Activated CD4-positive, alpha-beta memory T cell treated with anti-CD3 and anti-CD28 coated beads, Interleukin-2, amount 10 ng/mL, durations not matched to agents 7 days and 5 days (primary cell): Measurements from ENCODE around the gene SGSM2. TPM values are rescaled to one million over a fixed set of nuclear protein-coding genes. Genes with fewer than 3 reads are reported as not detected.

Experiments
- CTCF ChIA-PET: fragments of 350-600 bp; sonication (Branson Sonifier 250); formaldehyde crosslinking; loops from one replicate; lab custom pipeline; 2021; ENCODE audit warnings: antibody characterized with exemption, inconsistent platforms; lab: Charles Lee
- POLR2A ChIA-PET: fragments of 350-600 bp; sonication (Branson Sonifier 250); formaldehyde crosslinking; loops from one replicate; lab custom pipeline; 2021; ENCODE audit warnings: antibody characterized with exemption; lab: Charles Lee
- DNase-seq: peaks from one replicate; pipeline ENCODE4 v3.0.0-alpha.2; 2020
- H3K27ac Mint-ChIP-seq: one replicate; pipeline ENCODE4 v1.8.0; 2021; ENCODE audit warnings: mild to moderate bottlenecking, mixed read lengths
- H3K27me3 Mint-ChIP-seq: one replicate; pipeline ENCODE4 v1.8.0; 2021; ENCODE audit warnings: mixed read lengths
- H3K36me3 Mint-ChIP-seq: one replicate; pipeline ENCODE4 v1.8.0; 2021; ENCODE audit warnings: low read depth, mixed read lengths
- H3K4me1 Mint-ChIP-seq: one replicate; pipeline ENCODE4 v1.8.0; 2021; ENCODE audit warnings: mixed read lengths
- H3K4me3 Mint-ChIP-seq: one replicate; pipeline ENCODE4 v1.8.0; 2021; ENCODE audit warnings: mild to moderate bottlenecking, mixed read lengths
- H3K9me3 Mint-ChIP-seq: one replicate; pipeline ENCODE4 v1.8.0; 2021; ENCODE audit warnings: mixed read lengths
- total RNA-seq, 2 experiments: library from RNA; stranded (reverse); gene quantifications; one replicate each; pipeline ENCODE4 v1.2.3, GENCODE V29; 2021

SGSM2 gene
- total RNA-seq = 10 to 100 TPM; 45.4 to 49.4 TPM

GRCh38 chr17:2336852-2337543, at the start of gene SGSM2:
TSS of gene SGSM2 (plus strand) at chr17:2337501. CDS start at chr17:2337689, 188 bp downstream.
- POLR2A ChIA-PET = interaction anchor here (0.6 to 4.5 kb wide), 29 partner anchors 8 to 912 kb away, joined by 3 to 38 read pairs (median 5); partner anchors contain the start of genes HIC1, METTL16, MNT and PAFAH1B1
- H3K36me3 Mint-ChIP-seq = peaks cover 18% of the 10 kb centered on the region
- CTCF ChIA-PET = interaction anchor here (0.7 to 4.6 kb wide), 9 partner anchors 16 to 282 kb away, joined by 3 to 32 read pairs (median 5); partner anchors contain the start of genes HIC1, SMG6 and SRR
- DNase-seq = peak; percentile 67
- H3K27me3 Mint-ChIP-seq = no peaks in the 10 kb centered on the region
- no peaks in the 10 kb centered on the region for H3K9me3 Mint-ChIP-seq
- H3K4me1 Mint-ChIP-seq = peaks cover 8% of the 10 kb centered on the region
- H3K4me3 Mint-ChIP-seq = peak within 1 kb of the TSS; percentile 99
- peak within 1 kb of the TSS; percentile 88 for H3K27ac Mint-ChIP-seq

GRCh38 chr17:2289878-2290478, 47.3 kb upstream of the SGSM2 start:
- no peak overlapping the region for H3K27ac Mint-ChIP-seq
- H3K9me3 Mint-ChIP-seq = no peaks in the 10 kb centered on the region
- H3K4me3 Mint-ChIP-seq = no peak overlapping the region
- CTCF ChIA-PET = no interaction called here
- POLR2A ChIA-PET = no interaction called here
- DNase-seq = no peak
- H3K27me3 Mint-ChIP-seq = no peaks in the 10 kb centered on the region
- H3K4me1 Mint-ChIP-seq = peaks cover 10% of the 10 kb centered on the region
- H3K36me3 Mint-ChIP-seq = peaks cover 60% of the 10 kb centered on the region

GRCh38 chr17:2292100-2292499, 45.2 kb upstream of the SGSM2 start:
- Mint-ChIP-seq H3K4me3 (no peak overlapping the region), H3K9me3 (no peaks in the 10 kb centered on the region), H3K27ac (no peak overlapping the region), H3K36me3 (peaks cover 70% of the 10 kb centered on the region), H3K27me3 (no peaks in the 10 kb centered on the region), H3K4me1 (peaks cover 20% of the 10 kb centered on the region)
- POLR2A ChIA-PET = no interaction called here
- CTCF ChIA-PET = interaction anchor here (1.9 kb wide), 1 partner anchor 47 kb away, joined by 5 read pairs; no protein-coding TSS in a partner anchor
- no peak for DNase-seq

- peak overlapping the region; percentile 1 for H3K27ac Mint-ChIP-seq
- CTCF ChIA-PET = no interaction called here
- no peaks in the 10 kb centered on the region for H3K9me3 Mint-ChIP-seq
- H3K4me3 Mint-ChIP-seq = no peak overlapping the region
- H3K36me3 Mint-ChIP-seq = peaks cover 71% of the 10 kb centered on the region
- POLR2A ChIA-PET = interaction anchor here (2.3 kb wide), 1 partner anchor 8 kb away, joined by 9 read pairs; the partner anchor contains the start of genes SMG6 and SRR
- no peak for DNase-seq
- H3K4me1 Mint-ChIP-seq = peaks cover 33% of the 10 kb centered on the region
- no peaks in the 10 kb centered on the region for H3K27me3 Mint-ChIP-seq
These were observed 41.7 kb upstream of the SGSM2 start for GRCh38 chr17:2295575-2295974.

GRCh38 chr17:2297023-2297422, 40.3 kb upstream of the SGSM2 start:
- no peaks in the 10 kb centered on the region for H3K9me3 Mint-ChIP-seq
- H3K27me3 Mint-ChIP-seq = no peaks in the 10 kb centered on the region
- no peak overlapping the region for H3K4me3 Mint-ChIP-seq
- CTCF ChIA-PET = interaction anchor here (0.6 kb wide), 1 partner anchor 41 kb away, joined by 3 read pairs; the partner anchor contains the start of gene SGSM2
- no peak overlapping the region for H3K27ac Mint-ChIP-seq
- DNase-seq = no peak
- POLR2A ChIA-PET = interaction anchor here (0.7 kb wide), 1 partner anchor 257 kb away, joined by 3 read pairs; no protein-coding TSS in a partner anchor
- peaks cover 61% of the 10 kb centered on the region for H3K36me3 Mint-ChIP-seq
- peaks cover 45% of the 10 kb centered on the region for H3K4me1 Mint-ChIP-seq

GRCh38 chr17:2299136-2299535, 38.2 kb upstream of the SGSM2 start:
- no peaks in the 10 kb centered on the region for H3K27me3 Mint-ChIP-seq
- CTCF ChIA-PET = no interaction called here

GRCh38 chr17:2299756-2300155, 37.5 kb upstream of the SGSM2 start:
- Mint-ChIP-seq H3K4me1 (peaks cover 47% of the 10 kb centered on the region), H3K36me3 (peaks cover 44% of the 10 kb centered on the region), H3K27ac (no peak overlapping the region), H3K4me3 (no peak overlapping the region), H3K9me3 (no peaks in the 10 kb centered on the region), H3K27me3 (no peaks in the 10 kb centered on the region)
- POLR2A ChIA-PET = no interaction called here
- no peak for DNase-seq
- CTCF ChIA-PET = no interaction called here

More at GRCh38 chr17:2299136-2299535, 38.2 kb upstream of the SGSM2 start:
- no peak for DNase-seq
- POLR2A ChIA-PET = no interaction called here
- no peaks in the 10 kb centered on the region for H3K9me3 Mint-ChIP-seq
- H3K27ac Mint-ChIP-seq = no peak overlapping the region
- no peak overlapping the region for H3K4me3 Mint-ChIP-seq
- H3K36me3 Mint-ChIP-seq = peaks cover 49% of the 10 kb centered on the region
- H3K4me1 Mint-ChIP-seq = peaks cover 49% of the 10 kb centered on the region

GRCh38 chr17:2302778-2303203, 34.5 kb upstream of the SGSM2 start:
- DNase-seq = no peak
- Mint-ChIP-seq H3K4me1 (peaks cover 49% of the 10 kb centered on the region), H3K36me3 (peaks cover 32% of the 10 kb centered on the region), H3K27me3 (no peaks in the 10 kb centered on the region), H3K4me3 (peak overlapping the region; percentile 92), H3K9me3 (no peaks in the 10 kb centered on the region), H3K27ac (peak overlapping the region; percentile 73)
- ChIA-PET POLR2A (interaction anchor here (0.6 to 3.3 kb wide), 23 partner anchors 8 to 903 kb away, joined by 3 to 29 read pairs (median 7); partner anchors contain the start of genes HIC1, MNT, RILP and TSR1), CTCF (interaction anchor here (1.0 to 3.2 kb wide), 5 partner anchors 19 to 244 kb away, joined by 3 to 11 read pairs (median 7); partner anchors contain the start of gene TSR1)

GRCh38 chr17:2303204-2304188, 33.8 kb upstream of the SGSM2 start, which contains the start of the genes SMG6 and SRR:
TSS of gene SMG6 (minus strand) at chr17:2303785. CDS start at chr17:2303720, 65 bp downstream.
TSS of gene SRR (plus strand) at chr17:2303950. CDS start at chr17:2315561, 11,611 bp downstream.
- CTCF ChIA-PET = interaction anchor here (1.0 to 3.2 kb wide), 5 partner anchors 20 to 245 kb away, joined by 3 to 11 read pairs (median 7); partner anchors contain the start of gene TSR1
- H3K36me3 Mint-ChIP-seq = peaks cover 28% of the 10 kb centered on the region
- no peaks in the 10 kb centered on the region for H3K9me3 Mint-ChIP-seq
- H3K4me1 Mint-ChIP-seq = peaks cover 49% of the 10 kb centered on the region
- H3K4me3 Mint-ChIP-seq = peak within 1 kb of the TSS; percentile 92
- H3K27ac Mint-ChIP-seq = peak within 1 kb of the TSS; percentile 73
- DNase-seq = peak; percentile 96
- H3K27me3 Mint-ChIP-seq = no peaks in the 10 kb centered on the region
- POLR2A ChIA-PET = interaction anchor here (0.6 to 3.3 kb wide), 28 partner anchors 9 to 903 kb away, joined by 3 to 29 read pairs (median 5); partner anchors contain the start of genes HIC1, MNT, RILP and TSR1

- POLR2A ChIA-PET = interaction anchor here (0.9 to 3.3 kb wide), 5 partner anchors 31 to 77 kb away, joined by 3 to 29 read pairs (median 10); partner anchors contain the start of gene TSR1
- DNase-seq = no peak
- Mint-ChIP-seq H3K36me3 (peaks cover 27% of the 10 kb centered on the region), H3K27me3 (no peaks in the 10 kb centered on the region), H3K4me1 (peaks cover 49% of the 10 kb centered on the region), H3K4me3 (peak overlapping the region; percentile 92), H3K9me3 (no peaks in the 10 kb centered on the region), H3K27ac (no peak overlapping the region)
- CTCF ChIA-PET = interaction anchor here (3.2 kb wide), 1 partner anchor 60 kb away, joined by 11 read pairs; no protein-coding TSS in a partner anchor
These were observed 32.4 kb upstream of the SGSM2 start for GRCh38 chr17:2304931-2305330.

- ChIA-PET POLR2A (no interaction called here), CTCF (no interaction called here)
- H3K27ac Mint-ChIP-seq = no peak overlapping the region
- H3K36me3 Mint-ChIP-seq = peaks cover 20% of the 10 kb centered on the region
- H3K9me3 Mint-ChIP-seq = no peaks in the 10 kb centered on the region
- no peaks in the 10 kb centered on the region for H3K27me3 Mint-ChIP-seq
- DNase-seq = no peak
- no peak overlapping the region for H3K4me3 Mint-ChIP-seq
- H3K4me1 Mint-ChIP-seq = peaks cover 29% of the 10 kb centered on the region
These were observed 27.8 kb upstream of the SGSM2 start for GRCh38 chr17:2309338-2310154.
